HG03108 (cell line): ENCODE results near the gene USP34.
"Not testable (repeated sequence)": the region's sequence is repeated elsewhere in the genome, so short reads cannot be mapped to it uniquely, and the experiment has no call there.

Source experiments
- ATAC-seq: cut with Tn5 transposase; IDR thresholded peaks from one replicate; pipeline ENCODE4 v1.9.1; 2021; ENCODE audit warnings: moderate library complexity; ENCODE audit not compliant: unreplicated experiment

Gene USP34

GRCh38 chr2:61431345-61431744, 39.5 kb downstream of the USP34 start:
- ATAC-seq, result no peak

DNA sequence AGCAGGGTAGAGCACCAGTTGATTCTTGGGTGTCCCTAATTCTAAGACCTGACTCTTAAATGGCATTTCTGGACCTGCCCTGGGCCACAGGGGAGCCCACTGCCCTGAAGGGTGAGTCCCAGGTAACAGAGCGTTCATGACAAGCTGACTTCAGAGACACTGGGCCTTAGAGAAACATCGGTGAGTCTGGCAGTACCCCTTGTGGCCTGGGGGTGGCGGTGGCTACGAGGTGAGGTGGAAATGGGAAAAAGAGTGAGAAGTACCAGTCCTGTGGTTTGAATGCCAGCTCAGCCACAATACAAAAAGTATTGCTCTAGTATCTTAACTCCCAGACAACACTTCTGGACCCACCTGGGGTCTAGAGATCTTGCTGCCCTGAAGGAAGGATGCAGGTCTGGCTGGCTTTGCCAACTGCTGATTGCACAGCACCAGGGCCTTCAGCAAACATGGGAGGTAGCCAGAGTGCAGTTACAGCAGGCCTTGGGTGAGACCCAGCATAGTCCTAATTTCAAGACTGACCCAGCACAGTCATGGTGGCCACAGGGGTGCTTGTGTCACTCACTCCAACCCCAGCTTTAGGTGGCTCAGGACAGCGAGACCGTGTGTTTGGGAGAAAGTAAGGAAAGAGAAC, 44.5 kb downstream of the USP34 start:
- peak; percentile 59 for ATAC-seq

GRCh38 chr2:61425605-61426155, 45.2 kb downstream of the USP34 start:
- peak; percentile 10 for ATAC-seq

DNA sequence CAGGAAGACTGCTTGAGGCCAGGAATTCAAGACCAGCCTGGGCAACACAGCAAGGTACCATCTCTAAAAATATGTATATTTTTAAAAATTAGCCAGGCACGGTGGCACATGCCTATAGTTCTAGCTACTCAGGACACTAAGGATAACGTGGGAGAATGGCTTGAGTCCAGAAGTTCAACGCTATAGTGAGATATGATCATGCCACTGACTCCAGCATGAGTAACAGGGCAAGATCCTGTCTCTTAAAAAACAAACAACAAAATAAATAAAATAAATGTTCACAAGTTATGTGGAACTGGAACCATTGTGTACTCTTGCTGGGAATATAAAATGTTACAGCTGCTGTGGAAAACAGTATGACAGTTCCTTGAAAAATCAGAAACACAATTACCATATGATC, 47.2 kb downstream of the USP34 start:
- no peak for ATAC-seq

DNA sequence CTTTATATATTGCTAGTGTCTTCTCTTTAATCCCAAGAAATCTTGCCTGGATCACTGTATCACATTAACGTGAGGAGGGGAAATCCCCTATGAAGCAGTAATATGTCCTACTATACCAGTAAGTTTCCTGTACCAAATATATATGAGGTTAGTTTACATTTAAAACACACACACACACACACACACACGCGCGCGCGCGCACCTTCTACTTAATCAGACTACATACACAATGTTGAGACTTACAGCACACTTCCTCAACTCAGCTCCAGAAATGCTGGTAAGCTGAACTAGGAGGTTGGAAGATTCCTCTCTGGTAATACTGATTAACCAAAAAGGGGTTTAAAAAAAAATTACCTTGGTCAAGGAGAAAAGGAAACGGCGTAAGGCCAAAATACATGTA, 49.3 kb downstream of the USP34 start:
- no peak for ATAC-seq

DNA sequence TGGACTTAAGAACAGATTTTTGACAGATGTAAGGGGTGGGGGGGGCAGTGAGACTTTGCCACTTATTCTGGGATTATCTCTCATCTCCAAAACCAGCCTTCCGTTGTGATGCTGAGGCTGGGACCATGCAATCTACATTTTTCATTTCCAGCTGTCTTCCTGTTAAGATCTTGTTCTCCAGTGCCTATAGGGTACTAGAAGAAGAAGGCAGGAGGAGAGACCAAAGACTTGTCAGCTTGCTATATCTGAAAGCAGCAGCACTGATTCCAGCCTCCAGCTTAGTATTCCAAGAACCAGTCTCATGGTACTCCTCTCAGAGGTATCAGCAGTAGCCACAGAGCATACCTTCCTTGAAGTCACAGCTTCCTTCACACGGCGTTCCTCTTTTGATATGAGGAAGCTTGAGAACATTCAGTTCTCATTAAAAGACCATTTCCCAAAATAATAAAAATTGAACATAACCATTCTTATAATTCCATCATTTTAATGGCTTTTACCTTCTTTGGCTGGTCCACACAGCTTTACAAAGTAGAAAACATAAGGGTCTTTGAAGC, 49.8 kb downstream of the USP34 start:
- no peak for ATAC-seq

GRCh38 chr2:61419570-61419969, 51.3 kb downstream of the USP34 start:
- no peak for ATAC-seq

DNA sequence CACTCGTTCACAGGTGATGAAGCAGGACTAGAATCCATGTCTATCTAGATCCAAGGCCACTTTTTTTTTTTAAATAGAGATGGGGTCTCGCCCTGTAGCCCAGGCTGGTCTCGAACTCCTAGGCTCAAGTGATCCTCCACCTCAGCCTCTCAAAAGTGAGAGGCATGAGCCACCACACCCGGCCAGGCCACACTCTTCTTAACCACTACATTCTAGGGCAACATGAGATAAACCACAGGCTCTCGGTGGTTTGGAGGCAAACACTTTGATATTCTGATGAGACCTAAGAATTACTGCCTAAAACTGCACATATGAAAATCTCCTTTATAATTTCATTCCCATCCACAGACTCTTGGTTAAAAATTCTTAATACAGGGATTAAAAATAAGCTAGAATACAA, 51.8 kb downstream of the USP34 start:
- no peak for ATAC-seq

GRCh38 chr2:61416871-61417645, 53.8 kb downstream of the USP34 start:
- no peak for ATAC-seq

- no peak for ATAC-seq
Measured at GRCh38 chr2:61415265-61415664, 55.6 kb downstream of the USP34 start.

DNA sequence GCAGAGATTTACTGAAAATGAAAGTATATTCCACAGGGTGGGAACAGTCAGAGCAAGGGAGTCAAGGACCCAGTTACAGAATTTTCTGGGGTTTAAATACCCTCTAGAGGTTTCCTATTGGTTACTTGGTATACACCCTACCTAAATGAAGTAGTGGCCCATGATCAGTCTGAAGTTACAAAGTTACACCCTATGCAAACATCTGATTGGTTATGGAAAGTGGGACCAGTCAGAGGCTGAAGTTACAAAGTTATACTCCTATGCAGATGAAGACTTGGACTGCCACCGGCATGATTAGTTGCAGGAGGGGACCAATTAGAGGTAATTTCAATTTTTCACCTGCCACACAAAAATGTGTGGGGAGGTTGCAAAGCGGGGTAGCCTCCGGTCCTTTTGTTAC, 56.2 kb downstream of the USP34 start:
- ATAC-seq, result no peak

DNA sequence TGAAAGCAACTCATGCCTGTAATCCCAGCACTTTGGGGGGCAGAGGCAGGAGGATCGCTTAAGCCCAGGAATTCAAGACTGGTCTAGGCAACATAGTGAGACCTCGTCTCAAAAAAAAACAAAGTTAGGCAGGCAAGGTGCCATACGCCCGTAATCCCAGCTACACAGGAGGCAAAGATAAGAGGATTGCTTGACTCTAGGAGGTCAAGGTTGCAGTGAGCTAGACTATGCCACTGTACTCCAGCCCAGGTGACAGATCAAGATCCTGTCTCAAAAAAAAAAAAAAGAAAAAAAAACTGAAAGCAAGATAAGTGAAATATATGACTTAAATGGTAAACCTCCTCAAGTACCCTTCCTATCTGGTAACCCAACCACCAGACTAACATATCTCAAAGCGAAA, 59.8 kb downstream of the USP34 start:
- no peak for ATAC-seq

DNA sequence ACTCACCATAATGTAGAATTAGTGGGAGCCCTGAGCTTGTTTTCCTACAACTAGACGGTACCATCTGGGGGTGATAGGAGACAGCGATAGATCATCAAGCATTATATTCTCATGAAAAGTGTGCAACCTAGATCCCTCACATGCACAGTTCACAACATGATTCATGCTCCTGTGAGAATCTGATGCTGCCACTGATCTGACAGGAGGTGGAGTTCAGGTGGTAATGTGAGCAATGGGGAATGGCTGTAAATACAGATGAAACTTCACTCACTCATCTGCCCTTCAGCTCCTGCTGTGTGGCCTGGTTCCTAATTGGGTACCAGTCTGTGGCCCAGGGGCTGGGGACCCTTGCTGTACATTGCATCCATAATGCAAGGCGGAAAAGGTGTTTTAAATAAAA, 60.7 kb downstream of the USP34 start:
- ATAC-seq, result no peak

- no peak for ATAC-seq
Measured at GRCh38 chr2:61405813-61406212, 65.1 kb downstream of the USP34 start.

- ATAC-seq, result no peak
Measured at GRCh38 chr2:61404438-61404837, 66.4 kb downstream of the USP34 start.

DNA sequence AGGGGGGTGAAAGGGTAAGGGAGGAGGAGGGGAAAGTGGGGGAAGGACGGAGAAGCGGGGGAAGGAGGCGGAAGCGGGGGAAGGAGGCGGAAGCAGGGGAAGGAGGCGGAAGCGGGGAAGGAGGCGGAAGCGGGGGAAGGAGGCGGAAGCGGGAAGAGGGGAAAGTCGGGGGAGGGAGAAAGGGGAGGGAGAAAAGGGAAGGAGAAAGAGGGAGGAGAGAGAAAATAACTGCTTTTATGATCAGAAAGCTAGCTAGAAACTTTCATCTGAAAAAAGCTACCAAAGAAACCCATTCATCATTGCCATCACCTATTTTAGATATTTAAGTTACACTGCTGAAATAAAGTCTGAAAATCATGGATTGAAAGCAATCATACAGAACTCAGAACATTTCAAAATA, 72.5 kb downstream of the USP34 start:
- no peak for ATAC-seq

- ATAC-seq, result no peak
Measured at GRCh38 chr2:61396005-61396404, 74.9 kb downstream of the USP34 start.

- not testable (repeated sequence) for ATAC-seq
Measured at GRCh38 chr2:61387588-61387987, 83.3 kb downstream of the USP34 start.

GRCh38 chr2:61380882-61381197, 90.0 kb downstream of the USP34 start:
- not testable (repeated sequence) for ATAC-seq

DNA sequence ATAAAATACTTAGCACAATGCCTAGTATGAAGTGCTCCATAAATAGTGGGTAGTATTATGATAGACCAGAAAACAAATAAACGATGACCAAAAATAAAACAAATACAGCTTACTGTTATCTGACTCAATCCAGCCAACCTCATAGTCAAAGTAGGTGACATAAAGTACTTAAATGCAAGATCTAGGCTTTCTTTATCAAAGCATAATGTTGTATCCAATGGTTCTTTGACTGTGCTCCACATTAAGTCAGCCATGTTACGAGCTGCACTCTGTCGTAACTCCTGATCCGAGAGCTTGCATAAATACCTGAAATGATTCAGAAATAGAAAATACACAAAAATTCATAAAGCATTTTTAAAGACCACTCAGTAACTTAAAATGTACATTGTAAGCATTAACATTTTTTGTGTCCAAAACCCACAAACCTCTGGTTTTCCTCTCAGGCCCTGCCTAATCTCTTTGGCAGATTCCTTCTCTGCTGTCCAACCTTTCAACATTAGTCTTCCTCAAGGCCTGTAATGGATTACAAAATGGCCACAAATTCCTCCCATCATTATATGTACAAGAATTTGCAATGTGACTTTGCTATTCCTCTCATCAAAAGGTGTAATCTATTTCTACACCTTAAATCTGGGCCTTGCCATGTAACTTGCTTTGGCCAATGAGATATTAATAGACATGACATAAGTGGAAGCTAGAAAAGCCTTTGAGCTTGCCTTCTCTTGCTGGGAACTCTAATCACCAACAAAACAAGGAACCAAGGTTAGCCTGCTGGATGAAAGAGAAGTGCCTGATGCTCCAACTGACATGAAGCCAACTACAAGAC, 90.6 kb downstream of the USP34 start:
- no peak for ATAC-seq

- ATAC-seq, result no peak
Measured at GRCh38 chr2:61379521-61379920, 91.4 kb downstream of the USP34 start.
